NCI-H345 treated with DMSO at 0.1 percent for 48 hours (cell line): ENCODE data around the gene ART5.

Experiments used
- DNase-seq: peaks from one replicate; lab custom pipeline; 2025; ENCODE audit not compliant: unreplicated experiment; lab: John Stamatoyannopoulos, UW

The ART5 gene, protein sequence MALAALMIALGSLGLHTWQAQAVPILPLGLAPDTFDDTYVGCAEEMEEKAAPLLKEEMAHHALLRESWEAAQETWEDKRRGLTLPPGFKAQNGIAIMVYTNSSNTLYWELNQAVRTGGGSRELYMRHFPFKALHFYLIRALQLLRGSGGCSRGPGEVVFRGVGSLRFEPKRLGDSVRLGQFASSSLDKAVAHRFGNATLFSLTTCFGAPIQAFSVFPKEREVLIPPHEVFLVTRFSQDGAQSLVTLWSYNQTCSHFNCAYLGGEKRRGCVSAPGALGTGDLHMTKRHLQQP

GRCh38 chr11:3641701-3642070 is at the start of gene ART5:
TSS of gene ART5 (minus strand) at chr11:3641992. CDS start at chr11:3641862, 130 bp downstream.
- DNase-seq: no peak

DNA sequence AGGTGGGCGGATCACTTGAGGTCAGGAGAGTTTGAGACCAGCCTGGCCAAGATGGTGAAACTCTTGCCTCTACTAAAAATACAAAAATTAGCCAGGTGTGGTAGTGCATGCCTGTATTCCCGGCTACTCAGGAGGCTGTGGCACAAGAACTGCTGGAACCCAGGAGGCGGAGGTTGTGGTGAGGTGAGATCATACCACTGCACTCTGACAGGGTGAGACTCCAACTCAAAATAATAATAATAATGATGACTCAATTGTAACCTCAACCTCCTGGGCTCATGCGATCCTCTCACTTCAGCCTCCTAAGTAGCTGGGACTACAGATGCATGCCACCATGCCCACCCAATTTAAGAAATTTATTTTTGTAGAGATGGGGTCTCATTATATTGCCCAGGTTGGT is 45.0 kb upstream of the ART5 start:
- DNase-seq: no peak

DNA sequence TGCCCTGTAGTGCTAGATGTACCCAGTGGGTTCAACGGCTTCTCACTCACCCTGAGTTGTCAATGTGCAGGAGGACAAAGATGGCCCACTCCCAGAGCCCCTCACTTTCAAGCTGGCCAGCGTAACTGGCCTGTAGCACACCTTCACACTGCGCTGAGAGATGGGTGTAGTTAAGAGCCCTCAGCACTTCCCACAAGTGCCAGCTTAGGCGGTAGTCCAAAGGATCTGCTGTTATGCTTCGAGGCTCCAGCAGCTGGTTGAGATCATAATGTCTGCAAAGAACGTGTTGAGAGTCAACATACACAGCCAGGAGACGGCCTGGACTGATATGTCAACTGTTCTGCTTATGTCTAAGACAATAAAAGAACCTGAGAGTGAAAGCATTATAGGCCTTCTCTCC is 44.1 kb upstream of the ART5 start:
- no peak for DNase-seq

- no peak for DNase-seq
Observed at GRCh38 chr11:3684819-3685172, 43.0 kb upstream of the ART5 start.

DNA sequence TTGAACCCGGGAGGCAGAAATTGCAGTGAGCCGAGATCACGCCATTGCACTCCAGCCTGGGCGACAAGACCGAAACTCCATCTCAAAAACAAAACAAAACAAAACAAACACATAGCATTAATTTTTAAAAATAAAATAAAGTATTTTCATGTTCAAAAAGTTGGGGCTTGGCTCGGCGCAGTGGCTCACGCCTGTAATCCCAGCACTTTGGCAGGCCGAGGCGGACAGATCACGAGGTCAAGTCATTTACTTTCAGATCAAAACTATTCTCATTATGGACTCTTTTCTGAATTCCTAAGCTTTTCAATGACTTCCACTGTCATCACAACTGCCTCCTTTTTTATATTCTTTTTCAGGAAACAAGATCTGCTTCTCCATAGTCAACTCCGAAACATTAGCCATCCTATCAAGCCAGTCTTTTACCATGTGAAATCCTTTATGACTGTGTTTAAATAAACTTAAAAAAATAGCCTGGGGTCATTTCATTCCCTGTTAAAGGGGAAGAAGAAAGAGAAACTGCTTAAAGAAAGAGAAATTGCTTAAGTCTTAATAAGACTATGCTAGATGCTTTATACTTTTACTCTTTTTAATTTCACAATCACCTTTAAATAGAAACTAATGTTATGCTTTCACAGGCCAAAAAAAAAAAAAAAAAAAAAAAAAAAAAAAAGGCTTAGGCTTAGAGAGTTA is 42.5 kb upstream of the ART5 start:
- DNase-seq: no peak

- DNase-seq: no peak
Observed at GRCh38 chr11:3683039-3683438, 41.2 kb upstream of the ART5 start.

GRCh38 chr11:3679077-3679476 is 37.3 kb upstream of the ART5 start:
- no peak for DNase-seq

DNA sequence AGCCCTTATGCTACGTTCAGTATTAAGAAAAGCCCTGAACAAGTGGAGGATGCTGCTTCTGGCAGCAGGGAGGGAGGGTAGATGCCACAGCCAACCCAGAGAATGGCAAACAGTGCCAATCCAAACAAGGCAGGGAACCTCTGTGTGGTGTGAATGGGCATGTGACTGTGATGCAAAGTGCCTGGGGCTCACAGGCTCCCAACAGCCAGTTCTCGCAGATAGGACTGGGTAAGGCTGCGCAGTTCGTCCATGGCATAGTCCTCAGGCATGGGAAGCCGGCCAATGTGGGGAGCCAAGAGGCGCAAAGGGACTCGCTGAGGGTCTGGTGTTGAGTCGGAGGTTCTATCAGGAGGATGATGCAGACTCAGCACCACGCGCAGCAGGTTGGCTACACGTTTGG is 34.2 kb upstream of the ART5 start:
- DNase-seq: no peak

GRCh38 chr11:3674189-3674588 is 32.4 kb upstream of the ART5 start:
- DNase-seq: no peak

DNA sequence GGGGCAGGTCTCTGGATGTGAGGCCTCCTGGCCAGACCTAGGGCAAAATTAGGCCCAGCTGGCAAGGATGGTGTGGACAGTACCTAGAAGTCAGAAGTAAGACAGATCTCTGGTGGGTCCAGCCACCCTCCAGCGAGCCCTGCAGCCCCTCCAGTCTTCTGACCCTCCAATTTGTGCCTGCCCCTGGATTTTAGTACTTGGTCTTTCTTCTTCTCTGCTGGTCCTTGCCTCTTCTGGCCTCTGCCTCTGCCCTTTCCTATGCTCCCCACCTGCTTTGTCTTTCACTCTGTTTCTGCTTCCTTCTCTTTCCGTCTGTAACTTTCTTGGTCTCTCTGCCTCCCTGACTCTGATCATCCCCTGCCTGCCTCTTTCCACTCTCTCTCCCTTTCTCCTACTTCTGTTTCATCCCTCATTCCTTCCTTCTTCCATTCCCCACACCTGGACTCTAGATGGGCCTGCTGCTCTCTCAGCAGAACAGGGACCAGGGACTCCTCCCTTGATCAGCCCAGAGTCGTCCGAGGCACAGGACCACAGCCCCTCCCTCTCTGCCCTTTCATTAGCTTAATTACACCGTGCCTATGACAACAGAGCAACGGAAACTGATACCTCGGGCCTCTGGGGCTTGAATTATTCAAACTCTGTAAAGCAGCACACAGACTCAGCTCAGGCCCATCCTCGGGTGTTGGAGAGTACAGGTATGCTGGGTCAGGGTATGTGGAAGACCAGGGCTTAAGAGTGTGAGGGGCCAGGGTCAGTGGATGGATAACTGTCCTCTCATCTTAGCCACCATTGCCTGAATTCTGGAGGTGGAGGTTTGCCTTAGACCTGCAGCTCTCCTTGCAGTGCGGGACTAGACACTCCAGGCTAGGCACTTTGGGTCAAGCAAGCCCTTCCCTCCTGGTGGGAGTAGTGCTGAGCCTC is 29.8 kb upstream of the ART5 start, which contains the start of gene CHRNA10:
Gene CHRNA10, minus strand, starts transcription at position 51 of the 921 bp plus-strand sequence. CDS start 72 bp downstream, outside the sequence.
- DNase-seq: no peak

GRCh38 chr11:3669742-3670183 is 28.0 kb upstream of the ART5 start:
- DNase-seq: no peak

DNA sequence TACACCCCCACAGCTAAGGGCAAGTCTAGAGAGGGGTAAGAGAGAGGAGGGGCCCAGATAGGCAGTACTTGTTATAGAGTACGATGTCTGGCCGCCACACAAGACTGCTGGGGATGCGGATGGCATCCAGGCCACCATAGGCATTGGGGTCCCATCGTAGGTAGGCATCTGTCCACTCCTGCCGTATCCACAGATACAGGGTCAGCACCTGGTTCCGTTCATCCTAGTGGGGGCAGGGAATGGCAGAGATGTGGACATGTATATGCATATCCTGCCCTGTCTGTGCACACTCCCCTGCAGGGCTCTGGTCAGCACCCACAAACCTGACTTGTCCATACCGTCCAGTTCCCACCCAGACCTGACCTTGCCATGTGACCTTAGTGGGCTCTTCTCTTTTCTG is 27.3 kb upstream of the ART5 start:
- no peak for DNase-seq

GRCh38 chr11:3667149-3668035 is 25.6 kb upstream of the ART5 start:
- no peak for DNase-seq

GRCh38 chr11:3666023-3666530 is 24.3 kb upstream of the ART5 start:
- DNase-seq: no peak

- no peak for DNase-seq
Observed at GRCh38 chr11:3665336-3666022, 23.7 kb upstream of the ART5 start.

DNA sequence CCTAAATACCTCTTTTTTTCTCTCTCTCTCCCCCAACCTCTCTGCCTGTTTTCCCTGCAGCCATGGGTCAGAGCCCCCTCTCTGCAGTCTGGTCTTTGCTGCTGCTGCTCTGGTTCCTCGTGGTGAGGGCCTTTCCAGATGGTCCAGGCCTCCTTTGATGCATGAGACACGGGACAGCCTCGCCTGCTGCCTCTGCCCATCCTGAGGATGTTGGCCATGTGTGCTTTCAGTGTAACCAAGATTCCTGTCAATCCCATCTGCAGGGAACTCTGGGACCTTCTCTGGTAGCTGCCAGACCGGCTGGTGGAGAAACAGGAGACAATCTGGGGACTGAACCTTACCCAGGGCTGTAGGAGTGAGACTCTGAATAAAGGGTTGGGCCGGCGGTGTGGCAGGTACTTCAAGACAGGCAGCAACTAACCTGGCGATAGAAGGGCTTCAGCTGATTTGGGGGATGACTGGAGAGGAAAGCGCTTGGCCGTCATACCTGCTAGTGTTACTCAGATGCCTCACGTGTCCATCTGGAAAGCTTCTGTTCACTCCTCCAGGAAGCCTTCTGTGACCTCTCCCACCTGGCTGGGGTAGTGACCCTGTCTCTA is 22.3 kb upstream of the ART5 start:
- no peak for DNase-seq

GRCh38 chr11:3662856-3663255 is 21.1 kb upstream of the ART5 start:
- no peak for DNase-seq

DNA sequence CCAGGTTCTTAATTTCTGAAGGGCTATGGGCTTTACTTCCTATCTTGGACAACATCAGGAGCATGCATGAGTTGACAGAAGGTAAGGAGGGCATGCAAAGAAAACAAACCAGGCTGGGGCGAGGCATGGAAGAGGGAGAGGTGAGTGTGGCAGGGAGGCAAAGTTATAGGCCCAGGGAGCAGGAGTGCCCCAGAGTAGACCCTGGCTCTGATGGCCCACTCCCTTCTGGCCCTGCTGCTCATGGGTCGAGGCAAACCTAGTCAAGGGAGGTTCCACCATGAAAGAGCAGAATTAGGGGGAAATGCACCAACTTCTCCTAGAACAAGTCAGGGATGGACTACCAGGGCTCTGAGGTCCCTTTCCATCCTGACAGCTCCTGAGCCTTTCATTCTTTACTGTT is 19.2 kb upstream of the ART5 start:
- DNase-seq: no peak
